Uterus (tissue), 2 donors: Measurements from ENCODE around the gene MED27.

Experiments used
- POLR2A ChIP-seq, 2 donors: fragments of 450-650 bp; IDR thresholded peaks; one replicate each; pipeline ENCODE4 v1.6.1; 2016; ENCODE audit warnings: antibody characterized with exemption in 2 of 2, mild to moderate bottlenecking in 1 of 2, moderate library complexity in 1 of 2
- TF ChIP-seq, protein P1 (sequence below), 4 experiments: fragments of 200-600 bp in 2 of 4; fragments of 450-650 bp in 2 of 4; sonication (generic) in 2 of 4; IDR thresholded peaks; one replicate each; pipeline ENCODE4 v1.5.1; 2016 to 2019; ENCODE audit warnings: antibody characterized with exemption in 4 of 4, mild to moderate bottlenecking in 2 of 4, moderate library complexity in 1 of 4

- TF ChIP-seq, protein P1, sequence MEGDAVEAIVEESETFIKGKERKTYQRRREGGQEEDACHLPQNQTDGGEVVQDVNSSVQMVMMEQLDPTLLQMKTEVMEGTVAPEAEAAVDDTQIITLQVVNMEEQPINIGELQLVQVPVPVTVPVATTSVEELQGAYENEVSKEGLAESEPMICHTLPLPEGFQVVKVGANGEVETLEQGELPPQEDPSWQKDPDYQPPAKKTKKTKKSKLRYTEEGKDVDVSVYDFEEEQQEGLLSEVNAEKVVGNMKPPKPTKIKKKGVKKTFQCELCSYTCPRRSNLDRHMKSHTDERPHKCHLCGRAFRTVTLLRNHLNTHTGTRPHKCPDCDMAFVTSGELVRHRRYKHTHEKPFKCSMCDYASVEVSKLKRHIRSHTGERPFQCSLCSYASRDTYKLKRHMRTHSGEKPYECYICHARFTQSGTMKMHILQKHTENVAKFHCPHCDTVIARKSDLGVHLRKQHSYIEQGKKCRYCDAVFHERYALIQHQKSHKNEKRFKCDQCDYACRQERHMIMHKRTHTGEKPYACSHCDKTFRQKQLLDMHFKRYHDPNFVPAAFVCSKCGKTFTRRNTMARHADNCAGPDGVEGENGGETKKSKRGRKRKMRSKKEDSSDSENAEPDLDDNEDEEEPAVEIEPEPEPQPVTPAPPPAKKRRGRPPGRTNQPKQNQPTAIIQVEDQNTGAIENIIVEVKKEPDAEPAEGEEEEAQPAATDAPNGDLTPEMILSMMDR (IDR thresholded peaks at IDR 0.05) = no peak
- TF ChIP-seq POLR2A (IDR thresholded peaks at IDR 0.05) = no peak
These were observed 200.3 kb downstream of the MED27 start for GRCh38 chr9:131879181-131879910.
